ENCODE data around the gene KSR2. TPM values are rescaled to one million over a fixed set of nuclear protein-coding genes. Genes with fewer than 3 reads are reported as not detected.

Gene KSR2
- total and polyA plus RNA-seq, 7 donors: under 0.01 to 0.04 (median 0.02) TPM; not detected in 2

DNA sequence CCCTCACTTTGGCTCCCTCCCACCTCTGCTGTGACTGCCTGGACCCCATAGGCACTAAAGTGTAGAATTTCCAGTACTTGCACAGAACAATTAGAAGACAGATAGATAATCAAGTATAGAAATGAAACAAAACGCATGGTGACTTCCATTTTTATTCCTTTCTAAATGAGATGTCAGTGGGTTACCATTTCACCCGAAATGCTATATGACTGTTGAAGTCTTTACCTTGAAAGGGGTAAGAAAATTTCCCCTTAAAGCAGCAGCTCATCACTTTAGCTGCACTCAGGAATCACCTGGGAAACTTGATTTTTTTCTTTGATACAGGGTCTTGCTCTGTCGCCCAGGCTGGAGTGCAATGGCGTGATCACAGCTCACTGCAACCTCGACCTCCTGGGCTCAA, 12.5 kb upstream of the KSR2 start:
- 72 to 75% (median 75%) methylated on average over 5 of the region's 5 CpGs for WGBS, 3 donors
- intact Hi-C loops (cut with DNase I): no loop called here
- Histone ChIP-seq H3K9me3 (no peaks in the 10 kb centered on the region), H3K4me3 (no peak overlapping the region), H3K4me1 (no peaks in the 10 kb centered on the region), H3K27me3 (ENCODE audit: insufficient read depth in 3 of 3, low read length in 2 of 3) (peaks cover 0 to 6% (median 2%) of the 10 kb centered on the region in 3 donors), H3K27ac (no peak overlapping the region), H3K36me3 (ENCODE audit: insufficient read depth in 1 of 2, low read depth in 1 of 2) (no peaks in the 10 kb centered on the region)
- no peak for DNase-seq
- TF ChIP-seq, protein P1, sequence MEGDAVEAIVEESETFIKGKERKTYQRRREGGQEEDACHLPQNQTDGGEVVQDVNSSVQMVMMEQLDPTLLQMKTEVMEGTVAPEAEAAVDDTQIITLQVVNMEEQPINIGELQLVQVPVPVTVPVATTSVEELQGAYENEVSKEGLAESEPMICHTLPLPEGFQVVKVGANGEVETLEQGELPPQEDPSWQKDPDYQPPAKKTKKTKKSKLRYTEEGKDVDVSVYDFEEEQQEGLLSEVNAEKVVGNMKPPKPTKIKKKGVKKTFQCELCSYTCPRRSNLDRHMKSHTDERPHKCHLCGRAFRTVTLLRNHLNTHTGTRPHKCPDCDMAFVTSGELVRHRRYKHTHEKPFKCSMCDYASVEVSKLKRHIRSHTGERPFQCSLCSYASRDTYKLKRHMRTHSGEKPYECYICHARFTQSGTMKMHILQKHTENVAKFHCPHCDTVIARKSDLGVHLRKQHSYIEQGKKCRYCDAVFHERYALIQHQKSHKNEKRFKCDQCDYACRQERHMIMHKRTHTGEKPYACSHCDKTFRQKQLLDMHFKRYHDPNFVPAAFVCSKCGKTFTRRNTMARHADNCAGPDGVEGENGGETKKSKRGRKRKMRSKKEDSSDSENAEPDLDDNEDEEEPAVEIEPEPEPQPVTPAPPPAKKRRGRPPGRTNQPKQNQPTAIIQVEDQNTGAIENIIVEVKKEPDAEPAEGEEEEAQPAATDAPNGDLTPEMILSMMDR (IDR thresholded peaks at IDR 0.05): no peak
- no peak for ATAC-seq

DNA sequence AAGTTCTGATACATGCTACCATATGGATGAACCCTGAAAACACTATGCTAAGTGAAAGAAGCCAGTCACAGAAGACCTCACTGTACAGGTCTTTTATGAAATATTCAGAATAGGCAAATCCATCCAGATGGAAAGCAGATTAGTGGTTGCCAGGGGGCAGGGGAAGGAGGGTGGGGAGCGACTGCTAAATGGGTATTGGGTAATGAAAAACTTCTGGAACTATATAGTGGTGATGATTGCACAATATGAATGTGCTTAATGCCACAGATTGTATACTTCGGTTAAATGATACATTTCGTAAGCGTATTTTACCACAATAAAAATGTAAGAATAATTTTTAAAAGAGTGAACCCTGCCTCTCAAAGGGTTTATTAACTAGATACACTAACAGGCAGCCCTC, 11.8 kb upstream of the KSR2 start:
- Histone ChIP-seq H3K27ac (no peak overlapping the region), H3K4me3 (no peak overlapping the region), H3K4me1 (no peaks in the 10 kb centered on the region), H3K27me3 (ENCODE audit: insufficient read depth in 3 of 3, low read length in 2 of 3) (peaks cover 0 to 2% (median 2%) of the 10 kb centered on the region in 3 donors), H3K36me3 (ENCODE audit: insufficient read depth in 1 of 2, low read depth in 1 of 2) (no peaks in the 10 kb centered on the region), H3K9me3 (no peaks in the 10 kb centered on the region)
- no peak for ATAC-seq
- TF ChIP-seq, protein P1 (IDR thresholded peaks at IDR 0.05): no peak
- no peak for DNase-seq
- intact Hi-C loops (cut with DNase I): no loop called here
- WGBS, 3 donors: 81 to 86% (median 82%) methylated on average over 4 of the region's 4 CpGs

GRCh38 chr12:117977373-117977772, 8.6 kb upstream of the KSR2 start:
- no peaks in the 10 kb centered on the region for H3K4me1 ChIP-seq
- H3K4me3 ChIP-seq: no peak overlapping the region
- no peak for DNase-seq
- no peaks in the 10 kb centered on the region for H3K9me3 ChIP-seq
- WGBS, 3 donors: 85 to 94% (median 90%) methylated on average over 1 of the region's 1 CpG
- intact Hi-C loops (cut with DNase I): no loop called here
- TF ChIP-seq, protein P1 (IDR thresholded peaks at IDR 0.05): no peak
- no peaks in the 10 kb centered on the region for H3K36me3 ChIP-seq (ENCODE audit: insufficient read depth in 1 of 2, low read depth in 1 of 2)
- peaks cover 0 to 13% (median 0%) of the 10 kb centered on the region in 3 donors for H3K27me3 ChIP-seq (ENCODE audit: insufficient read depth in 3 of 3, low read length in 2 of 3)
- no peak for ATAC-seq
- no peak overlapping the region for H3K27ac ChIP-seq

- DNase-seq: no peak
- peaks cover 0 to 18% (median 3%) of the 10 kb centered on the region in 3 donors for H3K27me3 ChIP-seq (ENCODE audit: insufficient read depth in 3 of 3, low read length in 2 of 3)
- TF ChIP-seq, protein P1 (IDR thresholded peaks at IDR 0.05): no peak
- no peak for ATAC-seq
- no peaks in the 10 kb centered on the region for H3K4me1 ChIP-seq
- H3K36me3 ChIP-seq (ENCODE audit: insufficient read depth in 1 of 2, low read depth in 1 of 2): no peaks in the 10 kb centered on the region
- intact Hi-C loops (cut with DNase I): no loop called here
- H3K27ac ChIP-seq: no peak overlapping the region
- WGBS, 3 donors: 79 to 93% (median 87%) methylated on average over 3 of the region's 3 CpGs
- peaks cover 4% of the 10 kb centered on the region for H3K9me3 ChIP-seq
- H3K4me3 ChIP-seq: no peak overlapping the region
These were observed 6.2 kb upstream of the KSR2 start for GRCh38 chr12:117975006-117975405.

DNA sequence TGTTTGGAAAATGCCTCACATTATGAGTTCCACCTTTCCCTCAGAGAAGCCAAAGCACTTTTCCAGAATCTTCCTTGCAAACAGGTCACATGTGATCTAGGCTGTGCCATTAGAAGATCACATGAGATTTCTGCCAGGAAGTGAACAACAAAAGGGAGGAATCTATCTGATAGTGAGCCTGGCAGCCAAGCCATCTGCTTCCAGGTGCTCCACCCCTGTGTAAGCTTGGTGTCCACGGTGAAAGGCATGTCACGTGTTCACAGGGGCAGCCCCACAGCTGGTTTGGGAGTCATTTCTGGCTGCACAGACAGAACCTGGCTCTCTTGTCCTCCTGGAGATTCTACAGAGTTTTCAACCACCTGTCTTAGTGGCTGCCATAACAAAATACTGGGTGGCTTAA, 3.5 kb upstream of the KSR2 start:
- Histone ChIP-seq H3K9me3 (peaks cover 4% of the 10 kb centered on the region), H3K27ac (no peak overlapping the region), H3K4me3 (no peak overlapping the region), H3K4me1 (no peaks in the 10 kb centered on the region), H3K36me3 (ENCODE audit: insufficient read depth in 1 of 2, low read depth in 1 of 2) (no peaks in the 10 kb centered on the region), H3K27me3 (ENCODE audit: insufficient read depth in 3 of 3, low read length in 2 of 3) (peaks cover 0 to 41% (median 16%) of the 10 kb centered on the region in 3 donors)
- intact Hi-C loops (cut with DNase I): no loop called here
- no peak for DNase-seq
- TF ChIP-seq, protein P1 (IDR thresholded peaks at IDR 0.05): no peak
- WGBS, 3 donors: 45 to 70% (median 51%) methylated on average over 2 of the region's 2 CpGs
- no peak for ATAC-seq

All from psoas muscle (tissue), 8 donors.